Testis (tissue), 3 donors: Measurements from ENCODE around the gene PTPN5. TPM values are rescaled to one million over a fixed set of nuclear protein-coding genes. Genes with fewer than 3 reads are reported as not detected.

Experiments used
- DNase-seq: peaks from one replicate; pipeline ENCODE4 v3.0.0-alpha.2; 2019
- H3K27ac ChIP-seq, 2 donors: fragments of 200-600 bp; sonication (generic); one replicate each; pipeline ENCODE4 v1.5.1; 2019
- H3K27me3 ChIP-seq: fragments of 200-600 bp; sonication (generic); one replicate; pipeline ENCODE4 v1.5.1; 2019
- H3K36me3 ChIP-seq: fragments of 200-600 bp; sonication (generic); one replicate; pipeline ENCODE4 v1.5.1; 2017; ENCODE audit warnings: low read depth; ENCODE audit errors: missing control alignments
- H3K4me1 ChIP-seq: fragments of 200-600 bp; sonication (generic); one replicate; pipeline ENCODE4 v1.5.1; 2019
- H3K4me3 ChIP-seq, 2 donors: fragments of 200-600 bp; sonication (generic); one replicate each; pipeline ENCODE4 v1.5.1; 2017 to 2019
- H3K9me3 ChIP-seq: fragments of 200-600 bp; sonication (generic); one replicate; pipeline ENCODE4 v1.5.1; 2017
- POLR2A ChIP-seq: fragments of 450-650 bp; IDR thresholded peaks from one replicate; pipeline ENCODE4 v1.6.1; 2017; ENCODE audit warnings: antibody characterized with exemption, mild to moderate bottlenecking, moderate library complexity
- WGBS, 2 donors: methylation state at CpG; one replicate each; pipeline ENCODE4 v1.1.5; 2018; 5-methylcytosine and 5-hydroxymethylcytosine counted together
- intact Hi-C: fragments of 100-400 bp; cut with DNase I; formaldehyde crosslinking; loops from one replicate; pipeline ENCODE4 v1.15.1; 2023; ENCODE audit warnings: low total_unique reads
- polyA plus RNA-seq: library from polyadenylated mRNA; stranded (reverse); fragments of 350-450 nt; fragmentation: Illumina TruSeq; extraction: RNeasy Lipid Tissue Mini Kit (QIAGEN cat#74804); gene quantifications from one replicate; pipeline ENCODE4 v1.2.3, GENCODE V29; 2014; ENCODE audit warnings: low read depth, low replicate concordance; ENCODE audit not compliant: insufficient read depth
- total RNA-seq, 2 donors: library from RNA; depleted of rRNA; stranded (reverse); fragments of >200 nt; gene quantifications; one replicate each; pipeline ENCODE4 v1.2.3, GENCODE V29; 2016
- TF ChIP-seq, protein P1 (sequence below), 3 experiments: fragments of 450-650 bp in 2 of 3; fragments of 200-600 bp in 1 of 3; sonication (generic) in 1 of 3; IDR thresholded peaks; one replicate each; pipeline ENCODE4 v1.5.1; 2016 to 2019; ENCODE audit warnings: antibody characterized with exemption in 3 of 3, mild to moderate bottlenecking in 2 of 3, moderate library complexity in 1 of 3

Gene PTPN5
- total and polyA plus RNA-seq, 3 donors from 2014 or later: 4.4 to 10.2 (median 7.8) TPM

DNA sequence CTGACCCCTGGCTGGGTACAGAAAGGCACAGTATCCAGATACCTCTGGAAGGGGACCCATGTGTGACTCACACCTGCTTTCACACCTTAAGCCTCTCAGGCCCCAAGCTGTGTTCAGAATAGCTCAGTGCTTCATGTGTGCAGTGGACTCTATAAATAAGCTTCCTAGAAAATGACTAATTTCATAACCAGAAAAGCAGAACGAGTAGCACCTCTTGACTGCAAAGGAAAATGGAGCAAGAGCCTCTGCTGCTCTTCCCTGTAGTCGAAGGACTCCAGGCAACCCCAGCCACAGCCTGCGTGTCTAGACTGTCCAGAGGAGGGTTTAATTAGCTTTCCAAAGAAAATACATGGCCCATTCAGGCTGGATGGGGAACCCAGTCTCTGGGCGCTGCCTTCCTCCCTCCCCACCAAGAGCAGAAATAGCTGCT, 23.1 kb downstream of the PTPN5 start:
- Histone ChIP-seq H3K4me3 (no peak overlapping the region), H3K9me3 (no peaks in the 10 kb centered on the region), H3K4me1 (no peaks in the 10 kb centered on the region), H3K27ac (no peak overlapping the region), H3K36me3 (no peaks in the 10 kb centered on the region), H3K27me3 (no peaks in the 10 kb centered on the region)
- 52 to 74% methylated on average over 2 to 4 of the region's 4 CpGs for WGBS, 2 donors
- intact Hi-C loops: no loop called here
- DNase-seq: no peak
- no peak for TF ChIP-seq POLR2A

DNA sequence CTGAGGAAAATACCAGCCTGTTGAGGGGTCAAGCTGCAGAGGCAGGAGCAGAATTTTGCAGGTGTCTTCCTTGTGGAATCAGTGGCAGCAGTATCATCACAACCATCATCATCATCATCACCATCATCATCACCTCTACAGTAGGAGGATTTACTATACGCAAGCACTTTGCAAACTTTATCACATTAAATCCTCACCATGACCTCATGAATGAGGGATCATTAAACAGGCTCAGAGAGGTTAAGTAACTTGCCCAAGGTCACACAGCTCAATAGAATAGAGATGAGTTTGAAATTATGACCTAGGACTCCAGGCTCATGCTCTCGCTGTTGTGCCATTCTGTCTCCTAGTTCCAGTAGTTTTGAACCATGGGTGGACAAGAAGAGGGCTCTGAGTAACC, 25.6 kb downstream of the PTPN5 start:
- Histone ChIP-seq H3K9me3 (no peaks in the 10 kb centered on the region), H3K27ac (no peak overlapping the region), H3K36me3 (no peaks in the 10 kb centered on the region), H3K4me3 (no peak overlapping the region), H3K4me1 (no peaks in the 10 kb centered on the region), H3K27me3 (no peaks in the 10 kb centered on the region)
- intact Hi-C loops: no loop called here
- 92 to 100% methylated on average over 2 of the region's 2 CpGs for WGBS, 2 donors
- DNase-seq: no peak
- no peak for TF ChIP-seq POLR2A
- TF ChIP-seq, protein P1, sequence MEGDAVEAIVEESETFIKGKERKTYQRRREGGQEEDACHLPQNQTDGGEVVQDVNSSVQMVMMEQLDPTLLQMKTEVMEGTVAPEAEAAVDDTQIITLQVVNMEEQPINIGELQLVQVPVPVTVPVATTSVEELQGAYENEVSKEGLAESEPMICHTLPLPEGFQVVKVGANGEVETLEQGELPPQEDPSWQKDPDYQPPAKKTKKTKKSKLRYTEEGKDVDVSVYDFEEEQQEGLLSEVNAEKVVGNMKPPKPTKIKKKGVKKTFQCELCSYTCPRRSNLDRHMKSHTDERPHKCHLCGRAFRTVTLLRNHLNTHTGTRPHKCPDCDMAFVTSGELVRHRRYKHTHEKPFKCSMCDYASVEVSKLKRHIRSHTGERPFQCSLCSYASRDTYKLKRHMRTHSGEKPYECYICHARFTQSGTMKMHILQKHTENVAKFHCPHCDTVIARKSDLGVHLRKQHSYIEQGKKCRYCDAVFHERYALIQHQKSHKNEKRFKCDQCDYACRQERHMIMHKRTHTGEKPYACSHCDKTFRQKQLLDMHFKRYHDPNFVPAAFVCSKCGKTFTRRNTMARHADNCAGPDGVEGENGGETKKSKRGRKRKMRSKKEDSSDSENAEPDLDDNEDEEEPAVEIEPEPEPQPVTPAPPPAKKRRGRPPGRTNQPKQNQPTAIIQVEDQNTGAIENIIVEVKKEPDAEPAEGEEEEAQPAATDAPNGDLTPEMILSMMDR (IDR thresholded peaks at IDR 0.05): no peak

DNA sequence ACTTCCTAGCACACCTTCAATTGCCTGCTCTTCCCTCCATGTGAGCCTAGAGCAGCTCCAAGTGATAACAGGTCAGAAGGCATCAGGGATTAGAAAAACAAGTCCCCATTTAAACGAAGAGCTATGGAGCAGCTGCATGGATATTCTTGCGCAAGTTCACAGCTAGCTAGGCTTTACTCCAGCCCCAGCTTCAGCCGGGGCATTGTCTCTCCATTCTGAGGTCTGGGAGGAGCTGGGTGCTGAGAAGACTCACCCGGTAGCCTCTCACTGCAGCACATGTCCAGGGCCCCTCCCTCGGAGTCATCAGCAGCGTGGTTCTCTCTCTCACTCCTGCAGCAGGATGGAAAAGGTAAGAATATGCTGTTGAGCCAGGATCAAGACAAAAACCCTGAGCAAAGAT, 26.0 kb downstream of the PTPN5 start:
- 63 to 66% methylated on average over 4 to 6 of the region's 6 CpGs for WGBS, 2 donors
- intact Hi-C loops: no loop called here
- Histone ChIP-seq H3K36me3 (no peaks in the 10 kb centered on the region), H3K9me3 (no peaks in the 10 kb centered on the region), H3K4me1 (no peaks in the 10 kb centered on the region), H3K27me3 (no peaks in the 10 kb centered on the region), H3K4me3 (no peak overlapping the region), H3K27ac (no peak overlapping the region)
- no peak for DNase-seq
- TF ChIP-seq, protein P1 (IDR thresholded peaks at IDR 0.05): no peak
- no peak for TF ChIP-seq POLR2A

DNA sequence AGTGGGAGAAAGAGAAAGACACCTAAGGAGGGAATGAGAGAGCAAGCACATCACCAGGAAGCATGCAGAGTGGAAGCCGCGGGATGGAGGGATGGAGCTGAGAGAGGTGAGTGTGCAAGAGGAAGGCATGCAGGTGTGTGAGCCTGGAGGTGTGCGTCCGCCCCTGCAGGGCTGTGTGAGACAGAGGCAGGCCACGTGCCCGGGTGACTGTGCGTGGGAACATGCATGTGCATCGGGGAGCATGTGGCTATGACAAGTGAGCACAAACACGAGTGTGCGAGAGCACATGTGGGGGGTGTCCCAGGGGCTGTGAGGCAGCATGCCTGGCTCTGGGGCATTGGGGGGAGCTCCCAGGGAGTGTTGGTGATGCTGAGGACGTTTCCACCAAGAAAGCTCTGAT, 29.9 kb downstream of the PTPN5 start:
- intact Hi-C loops: no loop called here
- no peaks in the 10 kb centered on the region for H3K9me3 ChIP-seq
- H3K27me3 ChIP-seq: no peaks in the 10 kb centered on the region
- no peaks in the 10 kb centered on the region for H3K4me1 ChIP-seq
- no peak overlapping the region for H3K4me3 ChIP-seq
- WGBS, 2 donors: 88 to 90% methylated on average over 11 of the region's 11 CpGs
- no peak for DNase-seq
- no peak for TF ChIP-seq POLR2A
- TF ChIP-seq, protein P1 (IDR thresholded peaks at IDR 0.05): no peak
- H3K27ac ChIP-seq: no peak overlapping the region
- H3K36me3 ChIP-seq: no peaks in the 10 kb centered on the region

DNA sequence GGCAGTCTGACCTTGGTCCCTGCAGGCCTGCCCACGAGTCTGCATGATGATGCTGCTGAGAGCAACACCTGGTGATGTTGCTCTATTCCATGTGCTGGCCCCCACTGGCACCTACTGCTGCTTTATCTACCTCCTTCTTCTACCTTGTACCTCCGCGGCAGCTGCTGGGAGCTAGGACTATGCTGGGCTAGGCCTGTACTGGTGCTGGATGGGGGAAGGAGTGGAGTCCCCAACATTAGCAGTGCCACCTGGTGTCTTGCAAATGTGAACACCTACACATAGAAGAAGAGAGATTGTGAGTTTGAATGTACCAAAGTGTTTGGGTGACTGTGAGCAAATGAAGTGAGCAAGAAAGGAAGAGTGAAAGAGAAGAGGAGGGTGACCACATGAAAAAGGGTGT, 30.5 kb downstream of the PTPN5 start:
- no peak for DNase-seq
- intact Hi-C loops: no loop called here
- Histone ChIP-seq H3K4me1 (no peaks in the 10 kb centered on the region), H3K9me3 (no peaks in the 10 kb centered on the region), H3K36me3 (no peaks in the 10 kb centered on the region), H3K27me3 (no peaks in the 10 kb centered on the region), H3K27ac (no peak overlapping the region), H3K4me3 (no peak overlapping the region)
- TF ChIP-seq, protein P1 (IDR thresholded peaks at IDR 0.05): no peak
- TF ChIP-seq POLR2A: no peak
- 76 to 88% methylated on average over 3 of the region's 3 CpGs for WGBS, 2 donors
